Astrocyte of the cerebellum (primary cell): Measurements from ENCODE around the gene MSANTD2.

ENCODE experiments used
- DNase-seq: peaks from one replicate; pipeline ENCODE4 v3.0.0-alpha.2; 2011; ENCODE audit warnings: low read depth
- H3K4me3 ChIP-seq: 2 replicates; pipeline ENCODE4 v1.5.1; 2011; ENCODE audit warnings: mild to moderate bottlenecking, low read depth, low read length, moderate library complexity
- in situ Hi-C: cut with HindIII; loops from 2 replicates; pipeline ENCODE4 v1.10.0; 2017; ENCODE audit warnings: low sequenced_read_pairs
- TF ChIP-seq, protein P1 (sequence below): IDR thresholded peaks from 2 replicates; pipeline ENCODE4 v1.5.1; 2012; ENCODE audit warnings: low read length, low read depth, moderate library complexity, mild to moderate bottlenecking; ENCODE audit errors: missing control alignments

Gene MSANTD2

GRCh38 chr11:124811399-124812125 lies 11.4 kb upstream of the MSANTD2 start:
- in situ Hi-C loops, result no loop called here
- TF ChIP-seq, protein P1, sequence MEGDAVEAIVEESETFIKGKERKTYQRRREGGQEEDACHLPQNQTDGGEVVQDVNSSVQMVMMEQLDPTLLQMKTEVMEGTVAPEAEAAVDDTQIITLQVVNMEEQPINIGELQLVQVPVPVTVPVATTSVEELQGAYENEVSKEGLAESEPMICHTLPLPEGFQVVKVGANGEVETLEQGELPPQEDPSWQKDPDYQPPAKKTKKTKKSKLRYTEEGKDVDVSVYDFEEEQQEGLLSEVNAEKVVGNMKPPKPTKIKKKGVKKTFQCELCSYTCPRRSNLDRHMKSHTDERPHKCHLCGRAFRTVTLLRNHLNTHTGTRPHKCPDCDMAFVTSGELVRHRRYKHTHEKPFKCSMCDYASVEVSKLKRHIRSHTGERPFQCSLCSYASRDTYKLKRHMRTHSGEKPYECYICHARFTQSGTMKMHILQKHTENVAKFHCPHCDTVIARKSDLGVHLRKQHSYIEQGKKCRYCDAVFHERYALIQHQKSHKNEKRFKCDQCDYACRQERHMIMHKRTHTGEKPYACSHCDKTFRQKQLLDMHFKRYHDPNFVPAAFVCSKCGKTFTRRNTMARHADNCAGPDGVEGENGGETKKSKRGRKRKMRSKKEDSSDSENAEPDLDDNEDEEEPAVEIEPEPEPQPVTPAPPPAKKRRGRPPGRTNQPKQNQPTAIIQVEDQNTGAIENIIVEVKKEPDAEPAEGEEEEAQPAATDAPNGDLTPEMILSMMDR, result no peak
- no peak overlapping the region for H3K4me3 ChIP-seq
- DNase-seq, result no peak

GRCh38 chr11:124807660-124808270 lies 7.6 kb upstream of the MSANTD2 start:
- in situ Hi-C loops, result no loop called here
- TF ChIP-seq, protein P1, result no peak
- no peak for DNase-seq
- H3K4me3 ChIP-seq, result no peak overlapping the region

DNA sequence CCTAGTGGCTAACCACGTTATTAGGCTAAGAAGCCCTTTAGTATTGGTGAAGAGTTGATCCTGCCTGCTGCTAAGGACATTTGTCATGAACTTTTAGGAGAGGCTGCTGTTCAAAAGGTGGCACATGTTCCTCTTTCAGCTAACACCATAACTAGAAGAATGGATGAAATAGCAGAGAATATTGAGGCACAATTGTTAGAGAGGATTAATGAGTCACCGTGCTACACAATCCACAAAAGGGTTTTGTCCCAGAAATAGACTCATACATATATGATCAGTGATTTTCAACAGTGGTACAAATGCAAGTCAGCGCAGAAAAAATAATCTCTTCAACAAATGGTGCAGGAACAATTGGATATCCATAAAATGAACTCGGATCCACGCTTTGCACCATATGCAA lies 7.0 kb upstream of the MSANTD2 start:
- no peak overlapping the region for H3K4me3 ChIP-seq
- in situ Hi-C loops, result no loop called here
- TF ChIP-seq, protein P1, result no peak
- no peak for DNase-seq

- no peak for DNase-seq
- TF ChIP-seq, protein P1, result no peak
- in situ Hi-C loops, result no loop called here
- no peak overlapping the region for H3K4me3 ChIP-seq
Observed at GRCh38 chr11:124804884-124805283, 4.7 kb upstream of the MSANTD2 start.

- no peak for DNase-seq
- in situ Hi-C loops, result no loop called here
- TF ChIP-seq, protein P1, result no peak
- no peak overlapping the region for H3K4me3 ChIP-seq
Observed at GRCh38 chr11:124801636-124802312, 1.6 kb upstream of the MSANTD2 start.

DNA sequence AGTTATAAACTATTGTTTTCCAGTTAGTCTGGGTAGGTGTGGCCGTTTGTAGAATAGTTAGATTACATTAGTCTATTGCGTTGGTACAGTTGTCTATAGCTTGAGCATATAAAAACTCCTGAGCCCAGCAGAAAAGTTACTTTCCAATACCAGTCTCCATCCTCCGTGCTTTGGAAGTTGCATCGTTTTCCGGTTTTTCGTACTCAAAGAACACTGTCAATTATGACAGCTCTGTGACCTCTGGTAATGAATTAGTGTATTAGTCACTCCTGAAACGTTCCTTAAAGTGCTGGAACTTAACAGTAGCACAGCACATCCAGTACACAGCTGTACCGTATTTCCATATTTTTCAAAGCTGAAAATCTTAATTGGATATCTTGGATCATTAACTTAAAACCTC lies 808 bp upstream of the MSANTD2 start:
- TF ChIP-seq, protein P1, result no peak
- in situ Hi-C loops, result no loop called here
- DNase-seq, result peak; percentile 6
- peak overlapping the region; percentile 72 for H3K4me3 ChIP-seq
